Effector CD4-positive, alpha-beta T cell (primary cell): ENCODE measurements around the gene PDGFRB.

Experiments
- DNase-seq: peaks from one replicate; pipeline ENCODE4 v3.0.0-alpha.2; 2020

Gene PDGFRB

DNA sequence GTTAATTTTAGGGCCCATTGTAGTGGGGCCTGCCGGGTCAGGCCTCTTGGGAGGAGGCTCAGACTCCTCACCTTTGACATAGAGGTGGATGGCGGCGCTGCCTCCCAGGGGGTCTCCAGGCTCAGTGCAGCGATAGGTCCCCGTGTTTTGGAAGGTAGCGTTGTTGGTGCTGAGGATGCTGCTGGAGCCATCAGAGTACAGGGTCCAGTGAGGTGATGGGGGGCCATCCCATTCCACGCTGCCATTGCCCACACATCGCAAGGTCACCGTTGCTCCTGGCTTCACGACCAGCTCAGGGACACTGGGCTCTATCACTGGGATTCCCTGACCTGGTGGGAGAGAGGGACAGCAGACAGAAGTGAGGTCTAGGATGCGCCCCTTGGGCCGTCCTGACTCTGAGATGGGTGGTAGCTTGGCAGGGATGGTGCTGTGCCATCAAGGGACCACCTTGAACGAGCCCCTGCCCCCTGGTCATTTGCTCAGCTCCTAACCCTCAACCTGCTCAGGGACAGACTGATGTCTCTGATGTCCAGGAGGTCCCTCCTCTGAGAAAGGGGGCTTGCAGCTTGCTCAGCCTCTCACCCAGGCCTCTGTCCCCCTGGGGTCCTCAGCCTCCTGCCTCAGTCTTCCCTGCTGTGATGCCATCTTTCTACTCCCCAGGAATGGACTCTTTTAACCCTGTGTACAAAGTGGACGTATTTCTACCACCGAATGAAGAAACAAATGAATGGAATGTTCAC, 74.8 kb downstream of the PDGFRB start:
- no peak for DNase-seq

GRCh38 chr5:150079909-150080461, 75.7 kb downstream of the PDGFRB start:
- no peak for DNase-seq

- DNase-seq: no peak
These were observed 76.6 kb downstream of the PDGFRB start for GRCh38 chr5:150078802-150079689.

- DNase-seq: no peak
These were observed 77.4 kb downstream of the PDGFRB start for GRCh38 chr5:150077996-150078801.

GRCh38 chr5:150077060-150077459, 78.6 kb downstream of the PDGFRB start:
- DNase-seq: no peak

DNA sequence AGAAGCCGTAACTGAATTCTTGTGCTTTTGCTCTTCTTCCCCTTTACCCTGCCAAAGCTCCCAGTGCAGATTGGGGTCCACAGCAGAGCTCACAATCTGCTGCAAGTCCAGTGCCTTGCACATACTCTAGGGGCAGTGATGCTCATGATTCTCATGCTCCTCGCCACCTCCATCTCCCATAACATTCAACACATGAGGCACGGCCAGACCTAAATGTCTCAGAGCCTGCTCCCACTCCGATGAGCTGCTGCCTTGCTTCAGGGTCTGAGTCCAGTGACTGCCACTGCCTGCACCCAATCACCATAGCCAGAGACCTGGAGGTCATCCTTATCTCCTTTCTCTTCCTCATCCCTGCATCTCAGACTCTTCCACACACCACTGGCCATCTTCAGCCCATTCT, 79.8 kb downstream of the PDGFRB start:
- no peak for DNase-seq

GRCh38 chr5:150075233-150075632, 80.4 kb downstream of the PDGFRB start:
- DNase-seq: no peak

- no peak for DNase-seq
These were observed 82.0 kb downstream of the PDGFRB start for GRCh38 chr5:150073677-150074076.

GRCh38 chr5:150073086-150073625, 82.5 kb downstream of the PDGFRB start:
- DNase-seq: no peak

- no peak for DNase-seq
These were observed 84.8 kb downstream of the PDGFRB start for GRCh38 chr5:150070821-150071220.

DNA sequence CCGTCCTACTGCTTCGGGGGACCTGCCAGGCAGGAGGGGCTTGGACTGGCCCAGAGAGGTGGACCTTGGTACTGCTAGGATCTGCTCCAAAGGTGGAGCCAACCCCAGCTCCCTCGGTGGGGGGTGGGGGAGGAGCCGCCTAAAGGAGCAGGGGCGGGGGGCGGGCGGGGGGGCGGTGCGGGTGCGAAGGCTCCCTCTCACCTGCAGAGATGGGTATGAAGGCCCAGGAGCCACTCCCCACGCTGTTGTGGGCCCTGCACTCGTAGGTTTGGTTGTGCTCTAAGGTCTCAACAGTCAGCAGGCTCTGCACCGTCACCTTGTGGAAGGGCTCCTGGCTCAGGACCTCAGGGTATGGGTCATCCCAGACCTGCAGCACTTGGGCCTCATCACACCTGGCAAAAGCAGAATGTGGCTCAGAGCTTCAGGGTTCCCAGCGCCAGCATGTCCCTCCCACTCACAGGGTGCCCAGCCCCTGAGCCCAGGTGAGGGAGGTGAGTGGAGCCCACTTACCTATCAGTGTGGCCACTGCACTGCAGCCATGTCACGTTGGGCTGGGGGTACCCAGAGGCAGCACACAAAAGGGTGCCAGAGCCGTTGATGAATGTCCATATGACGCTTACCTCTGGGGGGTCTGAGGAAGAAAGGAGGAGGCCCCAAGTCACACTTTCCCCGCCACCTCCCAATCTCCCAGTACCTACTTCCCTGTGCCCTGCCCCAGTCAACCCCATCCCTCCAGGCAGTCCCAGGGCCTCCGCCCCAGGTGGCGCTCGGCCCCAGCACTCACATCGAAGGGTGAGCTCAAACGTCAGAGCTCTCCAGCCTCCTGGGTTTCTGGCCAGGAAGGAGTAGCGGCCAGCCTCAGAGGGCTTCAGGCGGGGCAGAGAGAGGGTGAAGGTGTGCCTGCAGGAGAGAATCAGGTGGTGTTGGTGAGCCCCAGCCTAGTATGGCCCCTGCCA, 85.7 kb downstream of the PDGFRB start:
- DNase-seq: no peak

GRCh38 chr5:150068961-150069645, 86.5 kb downstream of the PDGFRB start:
- no peak for DNase-seq

DNA sequence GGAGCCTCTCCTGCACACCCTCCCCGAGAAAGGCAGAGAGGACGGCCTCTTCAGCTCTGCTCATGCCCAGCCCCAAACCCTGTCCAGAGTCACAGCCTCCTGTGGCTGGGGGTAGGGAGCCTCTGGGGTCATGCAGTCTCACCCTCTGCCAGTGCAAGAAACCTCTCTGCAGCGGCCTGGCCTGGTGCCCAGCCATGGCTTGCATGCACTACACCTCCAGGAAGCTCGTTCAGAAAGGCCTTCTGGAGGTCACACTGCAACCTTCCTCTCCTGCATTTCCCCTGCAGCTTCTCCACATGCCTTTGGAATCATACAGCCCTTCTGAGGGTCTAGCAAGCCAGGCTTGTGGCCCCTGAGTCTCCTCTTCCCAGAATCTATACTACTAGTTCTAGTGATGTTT, 87.2 kb downstream of the PDGFRB start:
- DNase-seq: no peak

- DNase-seq: no peak
These were observed 87.6 kb downstream of the PDGFRB start for GRCh38 chr5:150068071-150068470.

DNA sequence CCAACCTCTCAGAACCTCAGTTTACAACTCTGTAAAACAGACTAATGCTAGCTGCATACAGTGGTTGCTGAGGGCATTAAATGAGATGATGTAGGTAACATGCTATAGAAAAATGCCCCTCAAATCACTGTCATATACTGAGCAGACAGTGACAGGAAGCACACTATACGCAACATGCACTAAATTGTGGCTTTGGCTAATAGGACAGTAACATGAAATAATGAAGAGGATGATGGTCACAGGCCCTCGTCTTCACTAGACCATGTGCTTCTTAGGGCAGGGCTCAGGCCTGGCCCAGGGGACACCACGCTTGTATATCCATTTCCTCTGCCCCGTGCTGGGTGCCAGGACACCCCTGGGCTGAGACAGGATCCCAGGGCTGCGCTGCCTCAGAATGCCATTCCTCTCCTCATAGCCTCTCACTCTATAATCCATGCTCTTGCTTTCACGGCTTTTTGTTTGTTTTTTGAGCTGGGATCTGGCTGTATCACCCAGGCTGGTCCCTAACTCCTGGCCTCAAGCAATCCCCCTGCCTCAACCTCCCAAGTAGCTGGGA, 88.2 kb downstream of the PDGFRB start:
- no peak for DNase-seq

DNA sequence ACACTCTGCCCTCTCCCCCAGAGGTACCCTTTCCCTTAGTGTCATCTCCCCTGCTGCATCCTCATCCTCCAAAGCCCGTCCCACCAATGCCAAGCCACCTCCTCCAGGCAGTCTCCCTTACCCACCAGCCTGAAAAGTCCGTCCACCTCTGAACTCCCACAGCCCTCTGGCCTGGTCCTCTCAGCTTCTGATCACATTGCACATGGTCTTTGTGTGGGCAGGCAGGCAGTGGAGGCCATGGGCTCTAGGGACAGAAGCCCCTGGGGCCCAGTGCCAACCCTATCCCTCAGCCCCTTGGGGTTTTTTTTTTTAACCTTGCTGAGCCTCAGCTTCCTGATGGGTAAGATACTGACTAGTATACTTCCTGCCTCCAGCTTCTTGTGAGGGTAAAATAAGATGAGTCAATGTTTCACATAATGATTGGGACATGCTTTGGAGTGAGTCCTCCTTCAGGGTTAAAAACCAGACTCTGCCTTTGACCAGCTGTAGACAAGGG, 88.7 kb downstream of the PDGFRB start:
- DNase-seq: no peak

GRCh38 chr5:150066436-150066835, 89.2 kb downstream of the PDGFRB start:
- no peak for DNase-seq

DNA sequence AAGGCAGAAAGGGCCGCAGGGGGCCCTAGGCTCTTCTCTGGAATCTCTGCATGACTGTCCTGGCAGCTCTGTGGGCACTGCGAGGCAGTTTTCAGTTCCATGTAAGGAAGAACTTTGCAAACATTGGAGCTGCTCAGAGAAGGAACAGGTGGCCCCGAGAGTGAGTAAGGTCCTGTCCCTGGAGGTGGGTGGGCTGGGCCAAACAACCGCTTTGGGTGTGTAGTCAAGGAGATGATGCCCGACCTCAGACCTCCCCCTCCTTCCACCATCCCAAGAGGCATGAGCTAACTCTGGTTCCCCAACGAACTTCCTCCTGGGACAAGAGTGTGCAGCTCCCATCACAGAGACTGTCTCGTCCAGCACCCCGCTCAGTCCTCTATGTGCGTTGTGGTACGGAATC, 89.8 kb downstream of the PDGFRB start:
- no peak for DNase-seq

DNA sequence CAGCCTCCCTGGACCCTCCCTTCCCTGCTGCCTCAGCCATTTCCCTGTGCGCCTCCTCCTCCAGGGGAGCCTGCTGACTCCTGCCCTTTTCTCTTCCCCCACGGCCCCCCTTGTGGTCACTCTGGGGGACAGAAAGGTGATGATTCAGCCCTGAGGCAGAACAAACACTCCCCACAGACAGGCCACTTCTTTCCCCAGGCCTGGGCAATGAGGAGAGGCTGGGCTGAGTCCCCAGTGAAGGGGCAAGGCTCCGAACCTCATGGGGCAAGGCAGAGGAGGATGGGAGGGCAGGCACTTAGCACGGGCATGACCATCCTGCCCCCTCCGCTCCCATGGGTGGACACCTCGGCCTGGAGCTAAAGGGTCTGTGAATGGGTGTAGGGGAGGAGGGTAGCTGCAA, 90.3 kb downstream of the PDGFRB start:
- no peak for DNase-seq

- DNase-seq: no peak
These were observed 90.9 kb downstream of the PDGFRB start for GRCh38 chr5:150064681-150065220.
